IMR-90 (cell line): ENCODE measurements around the gene C1orf159. TPM values are rescaled to one million over a fixed set of nuclear protein-coding genes. Genes with fewer than 3 reads are reported as not detected.

Source experiments
- ATAC-seq: fragments of 200-7000 bp; cut with Tn5 transposase; 2 replicates; pipeline ENCODE4 v1.9.1; 2020; ENCODE audit warnings: low read depth, mild to moderate bottlenecking, moderate library complexity
- BruUV-seq: library from RNA; stranded (reverse); fragments of 400-500 nt; replicated peaks from 2 replicates; lab custom pipeline; 2021; lab: Mats Ljungman, UMichigan
- CTCF ChIA-PET: fragments of 300-600 bp; formaldehyde crosslinking; extraction: SDS; loops from one replicate; lab custom pipeline; 2021; ENCODE audit warnings: antibody characterized with exemption; lab: Yijun Ruan, JAX
- POLR2A ChIA-PET: fragments of 300-600 bp; sonication (Branson Sonifier 250); formaldehyde crosslinking; loops from one replicate; lab custom pipeline; 2022; ENCODE audit warnings: antibody characterized with exemption; ENCODE audit not compliant: unreplicated experiment; lab: Charles Lee
- DNase-seq: peaks from one replicate; pipeline ENCODE4 v3.0.0; 2013
- H2AFZ ChIP-seq: replicated peaks from 2 replicates; pipeline ENCODE3; 2013; ENCODE audit warnings: low read length, mild to moderate bottlenecking; ENCODE audit not compliant: poor library complexity
- H2AK5ac ChIP-seq: 2 replicates; pipeline ENCODE4 v1.6.1; 2013; ENCODE audit warnings: low read depth, low read length, inconsistent platforms
- H2AK9ac ChIP-seq: replicated peaks from 2 replicates; pipeline ENCODE3; 2013; ENCODE audit warnings: mild to moderate bottlenecking, low read depth, low read length, moderate library complexity; ENCODE audit not compliant: poor library complexity
- H2BK120ac ChIP-seq: 2 replicates; pipeline ENCODE4 v1.6.1; 2013; ENCODE audit warnings: low read depth, low read length, inconsistent platforms
- H2BK15ac ChIP-seq: 3 replicates; pipeline ENCODE4 v1.6.1; 2013; ENCODE audit warnings: low read depth, low read length, inconsistent platforms
- H2BK20ac ChIP-seq: 2 replicates; pipeline ENCODE4 v1.6.1; 2013; ENCODE audit warnings: low read depth, mild to moderate bottlenecking, inconsistent platforms, low read length, moderate library complexity
- H2BK5ac ChIP-seq: 2 replicates; pipeline ENCODE4 v1.6.1; 2013; ENCODE audit warnings: mild to moderate bottlenecking, low read depth, low read length, inconsistent platforms; ENCODE audit not compliant: poor library complexity, severe bottlenecking
- H3K14ac ChIP-seq: replicated peaks from 2 replicates; pipeline ENCODE4 v1.6.1; 2013; ENCODE audit warnings: low read depth, low read length, inconsistent platforms
- H3K18ac ChIP-seq: 2 replicates; pipeline ENCODE4 v1.6.1; 2013; ENCODE audit warnings: low read depth, low read length, control low read depth
- H3K23ac ChIP-seq: 2 replicates; pipeline ENCODE4 v1.6.1; 2013; ENCODE audit warnings: low read depth, low read length, inconsistent platforms
- H3K27ac ChIP-seq: 2 replicates; pipeline ENCODE4 v1.5.1; 2013; ENCODE audit warnings: mild to moderate bottlenecking, control low read depth, low read length; ENCODE audit not compliant: insufficient read depth
- H3K27me3 ChIP-seq: 2 replicates; pipeline ENCODE4 v1.6.1; 2013; ENCODE audit warnings: low read length; ENCODE audit not compliant: control insufficient read depth, insufficient read depth
- H3K36me3 ChIP-seq: 2 replicates; pipeline ENCODE4 v1.6.1; 2013; ENCODE audit warnings: low read length, mixed read lengths; ENCODE audit not compliant: control insufficient read depth, insufficient read depth
- H3K4ac ChIP-seq: 2 replicates; pipeline ENCODE4 v1.6.1; 2013; ENCODE audit warnings: low read depth, low read length, inconsistent platforms
- H3K4me1 ChIP-seq: 2 replicates; pipeline ENCODE4 v1.6.1; 2013; ENCODE audit warnings: low read length, mixed read lengths; ENCODE audit not compliant: control insufficient read depth, insufficient read depth
- H3K4me2 ChIP-seq: 2 replicates; pipeline ENCODE4 v1.6.1; 2013; ENCODE audit warnings: low read depth, mild to moderate bottlenecking, control low read depth, low read length, moderate library complexity
- H3K4me3 ChIP-seq: 2 replicates; pipeline ENCODE4 v1.5.1; 2013; ENCODE audit warnings: low read depth, mild to moderate bottlenecking, control low read depth, low read length, moderate library complexity; ENCODE audit not compliant: insufficient read depth
- H3K56ac ChIP-seq: 2 replicates; pipeline ENCODE4 v1.6.1; 2013; ENCODE audit warnings: low read length, inconsistent platforms; ENCODE audit not compliant: insufficient read depth; ENCODE audit errors: extremely low read depth
- H3K79me1 ChIP-seq, 2 experiments: 2 replicates each; pipeline ENCODE4 v1.6.1; 2013; ENCODE audit warnings: low read length in 2 of 2, inconsistent platforms in 1 of 2, low read depth in 1 of 2
- H3K9ac ChIP-seq: 2 replicates; pipeline ENCODE4 v1.6.1; 2013; ENCODE audit warnings: low read depth, low read length, control low read depth
- H3K9me1 ChIP-seq: 2 replicates; pipeline ENCODE4 v1.6.1; 2013; ENCODE audit warnings: low read length, inconsistent platforms; ENCODE audit not compliant: insufficient read depth
- H3K9me3 ChIP-seq: 2 replicates; pipeline ENCODE4 v1.6.1; 2013; ENCODE audit warnings: low read length; ENCODE audit not compliant: control insufficient read depth, insufficient read depth
- H4K20me1 ChIP-seq: 2 replicates; pipeline ENCODE4 v1.6.1; 2013; ENCODE audit warnings: low read length, inconsistent platforms; ENCODE audit not compliant: insufficient read depth
- H4K5ac ChIP-seq: 2 replicates; pipeline ENCODE4 v1.6.1; 2013; ENCODE audit warnings: mild to moderate bottlenecking, low read depth, low read length, control low read depth
- H4K8ac ChIP-seq, 2 experiments: 2 replicates each; pipeline ENCODE4 v1.6.1; 2013; ENCODE audit warnings: low read depth in 2 of 2, low read length in 2 of 2, control low read depth in 1 of 2, inconsistent platforms in 1 of 2
- H4K91ac ChIP-seq: 2 replicates; pipeline ENCODE4 v1.6.1; 2013; ENCODE audit warnings: low read depth, low read length, inconsistent platforms; ENCODE audit not compliant: insufficient read depth
- BHLHE40 ChIP-seq: fragments of 150-350 bp; IDR thresholded peaks from 2 replicates; pipeline ENCODE4 v1.6.1; 2016; ENCODE audit warnings: mild to moderate bottlenecking, low read depth, low read length
- CEBPB ChIP-seq: IDR thresholded peaks from 2 replicates; pipeline ENCODE4 v1.6.1; 2012; ENCODE audit warnings: low read depth, low read length, improper control_type of control experiment
- CHD1 ChIP-seq: IDR thresholded peaks from 2 replicates; pipeline ENCODE4 v1.6.1; 2012; ENCODE audit warnings: low read depth, low read length, improper control_type of control experiment
- FOS ChIP-seq: fragments of 150-350 bp; IDR thresholded peaks from 2 replicates; pipeline ENCODE4 v1.6.1; 2016; ENCODE audit warnings: low read depth, low read length
- MAFK ChIP-seq: IDR thresholded peaks from 2 replicates; pipeline ENCODE4 v1.6.1; 2012; ENCODE audit warnings: low read depth, low read length, improper control_type of control experiment
- MAZ ChIP-seq: IDR thresholded peaks from 2 replicates; pipeline ENCODE4 v1.6.1; 2012; ENCODE audit warnings: low read depth, mild to moderate bottlenecking, low read length, improper control_type of control experiment, moderate library complexity, borderline replicate concordance
- MXI1 ChIP-seq: IDR thresholded peaks from 2 replicates; pipeline ENCODE4 v1.6.1; 2012; ENCODE audit warnings: low read depth, mild to moderate bottlenecking, low read length, moderate library complexity, borderline replicate concordance
- NFE2L2 ChIP-seq: fragments of 150-350 bp; IDR thresholded peaks from 2 replicates; pipeline ENCODE4 v1.6.1; 2016; ENCODE audit warnings: low read depth, mild to moderate bottlenecking, low read length
- POLR2A ChIP-seq: IDR thresholded peaks from 2 replicates; pipeline ENCODE4 v1.6.1; 2012; ENCODE audit warnings: mild to moderate bottlenecking, low read depth, low read length
- RAD21 ChIP-seq: IDR thresholded peaks from 2 replicates; pipeline ENCODE4 v1.6.1; 2012; ENCODE audit warnings: low read length, improper control_type of control experiment
- RCOR1 ChIP-seq: IDR thresholded peaks from 2 replicates; pipeline ENCODE4 v1.6.1; 2012; ENCODE audit warnings: mild to moderate bottlenecking, low read length, improper control_type of control experiment; ENCODE audit not compliant: insufficient replicate concordance
- RFX5 ChIP-seq: IDR thresholded peaks from 2 replicates; pipeline ENCODE4 v1.8.0; 2012; ENCODE audit warnings: low read depth, mild to moderate bottlenecking, low read length, moderate library complexity
- SMC3 ChIP-seq: fragments of 150-350 bp; IDR thresholded peaks from 2 replicates; pipeline ENCODE4 v1.6.1; 2016; ENCODE audit warnings: low read depth, mild to moderate bottlenecking, antibody characterized with exemption, low read length, moderate library complexity
- USF2 ChIP-seq: fragments of 150-350 bp; IDR thresholded peaks from 2 replicates; pipeline ENCODE4 v1.6.1; 2017; ENCODE audit warnings: mild to moderate bottlenecking, antibody characterized with exemption, low read length, low read depth
- WGBS, 2 experiments: methylation state at CpG; one replicate each; pipeline versions ENCODE4 v1.1.5 to v1.1.7; 2013; ENCODE audit warnings: missing lambda C conversion rate in 2 of 2; ENCODE audit not compliant: insufficient read length in 1 of 2; ENCODE audit errors: extremely low coverage in 2 of 2; 5-methylcytosine and 5-hydroxymethylcytosine counted together
- dilution Hi-C: fragments of 300-500 bp; cut with HindIII; formaldehyde crosslinking; loops from one replicate; pipeline ENCODE4 v1.14.3; 2018; ENCODE audit warnings: low sequenced_read_pairs; ENCODE audit not compliant: unreplicated experiment
- in situ Hi-C: fragments of 300-500 bp; cut with MboI; formaldehyde crosslinking; loops from 3 replicates; pipeline ENCODE4 v1.14.3; 2019; ENCODE audit warnings: low sequenced_read_pairs, inconsistent platforms, mixed read lengths
- intact Hi-C: fragments of 100-400 bp; cut with micrococcal nuclease; formaldehyde crosslinking; loops from 2 replicates; pipeline ENCODE4 v1.10.0; 2022
- polyA plus RNA-seq, 3 experiments: library from polyadenylated mRNA; depleted of rRNA; stranded (reverse); fragments of >200 nt; gene quantifications; 2 replicates each; pipeline ENCODE4 v1.2.3, GENCODE V29; 2012; ENCODE audit warnings: low replicate concordance in 1 of 3
- total RNA-seq: library from RNA; depleted of rRNA; stranded (reverse); fragments of >200 nt; gene quantifications from 2 replicates; pipeline ENCODE4 v1.2.3, GENCODE V29; 2012
- TF ChIP-seq, protein P1 (sequence below): conservative IDR thresholded peaks from 2 replicates; pipeline ENCODE4 v1.5.1; 2012; ENCODE audit warnings: mild to moderate bottlenecking, low read depth, low read length, improper control_type of control experiment
- TF ChIP-seq, protein P2 (sequence below): fragments of 150-350 bp; IDR thresholded peaks from 2 replicates; pipeline ENCODE4 v1.6.1; 2016; ENCODE audit warnings: low read depth, mild to moderate bottlenecking, low read length, moderate library complexity, borderline replicate concordance

The C1orf159 gene
- total and polyA plus RNA-seq, 2 of the 4 experiments (the other 2 are of a cell fraction): 2.9 to 12.6 TPM

DNA sequence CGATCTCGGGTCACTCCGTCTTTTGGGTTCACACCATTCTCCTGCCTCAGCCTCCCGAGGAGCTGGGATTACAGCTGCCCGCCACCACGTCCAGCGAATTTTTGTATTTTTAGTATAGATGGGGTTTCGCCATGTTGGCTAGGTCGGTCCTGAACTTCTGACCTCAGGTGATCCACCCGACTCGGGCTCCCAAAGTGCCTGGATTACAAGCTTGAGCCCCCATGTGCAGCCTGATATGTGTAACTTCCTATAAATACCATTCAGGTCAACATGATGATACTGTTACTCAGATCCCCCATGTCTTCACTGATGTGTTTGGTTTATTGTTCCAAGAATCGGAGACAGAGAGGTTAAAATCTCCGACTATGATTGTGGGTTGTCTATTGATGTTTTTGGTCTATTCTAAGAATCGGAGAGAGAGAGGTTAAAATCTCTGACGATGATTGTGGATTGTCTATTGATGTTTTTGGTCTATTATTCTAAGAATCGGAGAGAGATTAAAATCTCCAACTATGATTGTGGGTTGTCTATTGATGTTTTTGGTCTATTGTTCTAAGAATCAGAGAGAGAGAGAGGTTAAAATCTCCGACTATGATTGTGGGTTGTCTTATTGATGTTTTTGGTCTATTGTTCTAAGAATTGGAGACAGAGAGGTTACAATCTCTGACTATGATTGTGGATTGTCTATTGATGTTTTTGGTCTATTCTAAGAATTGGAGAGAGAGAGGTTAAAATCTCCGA is 17.0 kb downstream of the C1orf159 start:
- in situ Hi-C loops: no loop called here
- no peak overlapping the region for H2BK5ac ChIP-seq
- WGBS, 2 experiments: 96% methylated on average over 5 of the region's 18 CpGs; no CpG with 5 or more reads in 1 of the 2 experiments
- ATAC-seq (no peak), DNase-seq (no peak)
- ChIA-PET POLR2A (no interaction called here), CTCF (no interaction called here)
- no peak overlapping the region for H4K8ac ChIP-seq
- no peaks in the 10 kb centered on the region for H3K4me1 ChIP-seq
- no peak overlapping the region for H3K4me3 ChIP-seq
- no TSS peak for BruUV-seq
- no peak overlapping the region for H3K4ac ChIP-seq
- H2AFZ ChIP-seq: no peak overlapping the region
- no peak overlapping the region for H3K18ac ChIP-seq
- no peak overlapping the region for H3K14ac ChIP-seq
- no peak overlapping the region for H2AK5ac ChIP-seq
- H4K20me1 ChIP-seq: no peaks in the 10 kb centered on the region
- H3K9ac ChIP-seq: no peak overlapping the region
- H2BK15ac ChIP-seq: no peak overlapping the region
- intact Hi-C loops: no loop called here
- H3K23ac ChIP-seq: no peak overlapping the region
- H4K91ac ChIP-seq: no peak overlapping the region
- H3K27me3 ChIP-seq: no peaks in the 10 kb centered on the region
- no peak overlapping the region for H3K4me2 ChIP-seq
- H3K79me1 ChIP-seq: peaks cover 0 to 8% of the 10 kb centered on the region in 2 experiments; a peak in 1 of 4 replicates
- H3K9me1 ChIP-seq: no peaks in the 10 kb centered on the region
- H2BK120ac ChIP-seq: no peak overlapping the region
- H2AK9ac ChIP-seq: no peak overlapping the region
- no peak overlapping the region for H4K5ac ChIP-seq
- no peak overlapping the region for H2BK20ac ChIP-seq
- H3K27ac ChIP-seq: no peak overlapping the region
- peaks cover 5% of the 10 kb centered on the region for H3K9me3 ChIP-seq
- no peak overlapping the region for H3K56ac ChIP-seq
- dilution Hi-C loops: no loop called here
- no peaks in the 10 kb centered on the region for H3K36me3 ChIP-seq
- TF ChIP-seq BHLHE40: no peak
- no peak for TF ChIP-seq POLR2A
- no peak for TF ChIP-seq NFE2L2
- TF ChIP-seq MXI1: no peak
- TF ChIP-seq MAZ: no peak
- no peak for TF ChIP-seq SMC3
- TF ChIP-seq, protein P1, sequence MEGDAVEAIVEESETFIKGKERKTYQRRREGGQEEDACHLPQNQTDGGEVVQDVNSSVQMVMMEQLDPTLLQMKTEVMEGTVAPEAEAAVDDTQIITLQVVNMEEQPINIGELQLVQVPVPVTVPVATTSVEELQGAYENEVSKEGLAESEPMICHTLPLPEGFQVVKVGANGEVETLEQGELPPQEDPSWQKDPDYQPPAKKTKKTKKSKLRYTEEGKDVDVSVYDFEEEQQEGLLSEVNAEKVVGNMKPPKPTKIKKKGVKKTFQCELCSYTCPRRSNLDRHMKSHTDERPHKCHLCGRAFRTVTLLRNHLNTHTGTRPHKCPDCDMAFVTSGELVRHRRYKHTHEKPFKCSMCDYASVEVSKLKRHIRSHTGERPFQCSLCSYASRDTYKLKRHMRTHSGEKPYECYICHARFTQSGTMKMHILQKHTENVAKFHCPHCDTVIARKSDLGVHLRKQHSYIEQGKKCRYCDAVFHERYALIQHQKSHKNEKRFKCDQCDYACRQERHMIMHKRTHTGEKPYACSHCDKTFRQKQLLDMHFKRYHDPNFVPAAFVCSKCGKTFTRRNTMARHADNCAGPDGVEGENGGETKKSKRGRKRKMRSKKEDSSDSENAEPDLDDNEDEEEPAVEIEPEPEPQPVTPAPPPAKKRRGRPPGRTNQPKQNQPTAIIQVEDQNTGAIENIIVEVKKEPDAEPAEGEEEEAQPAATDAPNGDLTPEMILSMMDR: no peak
- TF ChIP-seq FOS: no peak
- TF ChIP-seq RAD21: no peak
- TF ChIP-seq RCOR1: no peak
- TF ChIP-seq CEBPB: no peak
- no peak for TF ChIP-seq CHD1
- TF ChIP-seq, protein P2, sequence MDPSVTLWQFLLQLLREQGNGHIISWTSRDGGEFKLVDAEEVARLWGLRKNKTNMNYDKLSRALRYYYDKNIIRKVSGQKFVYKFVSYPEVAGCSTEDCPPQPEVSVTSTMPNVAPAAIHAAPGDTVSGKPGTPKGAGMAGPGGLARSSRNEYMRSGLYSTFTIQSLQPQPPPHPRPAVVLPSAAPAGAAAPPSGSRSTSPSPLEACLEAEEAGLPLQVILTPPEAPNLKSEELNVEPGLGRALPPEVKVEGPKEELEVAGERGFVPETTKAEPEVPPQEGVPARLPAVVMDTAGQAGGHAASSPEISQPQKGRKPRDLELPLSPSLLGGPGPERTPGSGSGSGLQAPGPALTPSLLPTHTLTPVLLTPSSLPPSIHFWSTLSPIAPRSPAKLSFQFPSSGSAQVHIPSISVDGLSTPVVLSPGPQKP: no peak
- no peak for TF ChIP-seq USF2
- no peak for TF ChIP-seq MAFK
- TF ChIP-seq RFX5: no peak
